ENCODE data around the gene CLSTN2.

Gene CLSTN2

GRCh38 chr3:140586311-140586710 lies 651.3 kb downstream of the CLSTN2 start:
- H3K9me3 ChIP-seq (ENCODE audit: control insufficient read depth, low read length) = no peaks in the 10 kb centered on the region
- DNase-seq = no peak
- no peaks in the 10 kb centered on the region for H3K27me3 ChIP-seq (replicated peaks; ENCODE audit: control insufficient read depth, insufficient read depth, low read length, poor library complexity, severe bottlenecking)
- H3K27ac ChIP-seq (ENCODE audit: insufficient read depth, low read length, poor library complexity, severe bottlenecking) = no peak overlapping the region
- no peak overlapping the region for H3K4me3 ChIP-seq (ENCODE audit: insufficient read depth, low read depth, low read length, poor library complexity, severe bottlenecking)
- H3K36me3 ChIP-seq (ENCODE audit: control insufficient read depth, insufficient read depth, low read length) = no peaks in the 10 kb centered on the region
- H3K4me1 ChIP-seq (ENCODE audit: control insufficient read depth, insufficient read depth, low read length, poor library complexity, severe bottlenecking) = no peaks in the 10 kb centered on the region

- no peak for DNase-seq
- H3K27me3 ChIP-seq (replicated peaks; ENCODE audit: control insufficient read depth, insufficient read depth, low read length, poor library complexity, severe bottlenecking) = no peaks in the 10 kb centered on the region
- no peak overlapping the region for H3K4me3 ChIP-seq (ENCODE audit: insufficient read depth, low read depth, low read length, poor library complexity, severe bottlenecking)
- H3K9me3 ChIP-seq (ENCODE audit: control insufficient read depth, low read length) = no peaks in the 10 kb centered on the region
- no peaks in the 10 kb centered on the region for H3K4me1 ChIP-seq (ENCODE audit: control insufficient read depth, insufficient read depth, low read length, poor library complexity, severe bottlenecking)
- no peak overlapping the region for H3K27ac ChIP-seq (ENCODE audit: insufficient read depth, low read length, poor library complexity, severe bottlenecking)
- no peaks in the 10 kb centered on the region for H3K36me3 ChIP-seq (ENCODE audit: control insufficient read depth, insufficient read depth, low read length)
Observed at GRCh38 chr3:140588558-140588957, 653.6 kb downstream of the CLSTN2 start.

DNA sequence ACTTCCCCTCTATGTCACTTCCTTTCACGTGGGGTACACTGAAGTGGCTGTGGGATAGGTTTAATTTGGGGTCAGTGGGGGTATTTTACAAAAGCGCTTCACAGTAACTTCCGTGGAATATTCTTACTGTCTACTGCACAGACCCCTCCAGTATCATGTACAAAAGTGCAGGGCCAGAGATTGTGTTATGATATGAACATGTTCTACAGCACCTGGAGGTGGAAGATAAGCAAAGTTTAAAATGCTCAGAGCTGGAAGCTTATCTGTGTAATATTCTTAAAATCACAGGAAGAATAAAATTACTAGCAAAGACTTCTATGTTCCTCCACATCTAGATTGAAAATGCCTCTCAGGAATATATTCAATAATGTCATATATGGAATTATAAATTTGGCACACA lies 658.8 kb downstream of the CLSTN2 start:
- Histone ChIP-seq H3K4me1 (ENCODE audit: control insufficient read depth, insufficient read depth, low read length, poor library complexity, severe bottlenecking) (no peaks in the 10 kb centered on the region), H3K27ac (ENCODE audit: insufficient read depth, low read length, poor library complexity, severe bottlenecking) (no peak overlapping the region), H3K36me3 (ENCODE audit: control insufficient read depth, insufficient read depth, low read length) (no peaks in the 10 kb centered on the region), H3K9me3 (ENCODE audit: control insufficient read depth, low read length) (no peaks in the 10 kb centered on the region), H3K4me3 (ENCODE audit: insufficient read depth, low read depth, low read length, poor library complexity, severe bottlenecking) (no peak overlapping the region), H3K27me3 (replicated peaks; ENCODE audit: control insufficient read depth, insufficient read depth, low read length, poor library complexity, severe bottlenecking) (no peaks in the 10 kb centered on the region)
- DNase-seq = no peak

DNA sequence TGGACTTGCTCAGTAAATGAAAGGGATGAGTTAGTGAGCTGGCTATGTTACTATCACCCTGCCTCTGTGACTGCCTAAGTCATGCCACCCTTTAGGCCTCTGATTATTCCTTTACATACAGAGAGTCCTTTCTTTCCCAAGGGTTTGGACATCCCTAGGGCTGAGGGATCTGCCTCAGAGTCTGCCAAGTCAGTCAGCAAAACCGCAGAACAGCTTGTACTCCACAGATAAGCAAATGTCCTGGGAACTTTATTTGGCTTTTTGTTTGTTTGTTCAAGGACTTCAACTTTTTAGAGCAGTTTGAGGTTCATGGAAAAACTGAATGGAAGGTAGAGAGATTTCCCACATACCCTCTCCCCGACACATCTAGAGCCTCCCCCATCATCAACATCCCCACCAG lies 660.3 kb downstream of the CLSTN2 start:
- Histone ChIP-seq H3K36me3 (ENCODE audit: control insufficient read depth, insufficient read depth, low read length) (no peaks in the 10 kb centered on the region), H3K9me3 (ENCODE audit: control insufficient read depth, low read length) (no peaks in the 10 kb centered on the region), H3K27ac (ENCODE audit: insufficient read depth, low read length, poor library complexity, severe bottlenecking) (no peak overlapping the region), H3K27me3 (replicated peaks; ENCODE audit: control insufficient read depth, insufficient read depth, low read length, poor library complexity, severe bottlenecking) (no peaks in the 10 kb centered on the region), H3K4me1 (ENCODE audit: control insufficient read depth, insufficient read depth, low read length, poor library complexity, severe bottlenecking) (no peaks in the 10 kb centered on the region), H3K4me3 (ENCODE audit: insufficient read depth, low read depth, low read length, poor library complexity, severe bottlenecking) (no peak overlapping the region)
- no peak for DNase-seq

DNA sequence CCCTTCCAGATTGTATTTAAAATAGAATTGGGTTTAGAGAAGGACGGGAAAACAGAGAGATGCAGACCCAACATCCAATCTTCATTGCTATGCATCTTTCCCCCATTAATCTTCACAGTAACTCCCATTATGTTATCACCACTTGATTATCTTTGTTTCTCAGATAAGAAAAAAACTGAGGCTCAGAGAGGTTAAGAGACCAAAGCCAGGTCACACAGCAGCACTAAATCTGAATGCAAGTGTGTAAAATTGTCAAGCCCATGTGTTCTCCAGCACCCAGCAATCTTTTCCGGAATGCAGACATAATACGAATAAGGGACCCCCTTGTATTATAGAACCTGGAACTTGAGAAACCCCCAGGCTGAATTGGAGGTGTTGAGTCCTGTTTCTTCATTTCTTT lies 662.4 kb downstream of the CLSTN2 start:
- no peaks in the 10 kb centered on the region for H3K4me1 ChIP-seq (ENCODE audit: control insufficient read depth, insufficient read depth, low read length, poor library complexity, severe bottlenecking)
- no peak overlapping the region for H3K4me3 ChIP-seq (ENCODE audit: insufficient read depth, low read depth, low read length, poor library complexity, severe bottlenecking)
- no peak overlapping the region for H3K27ac ChIP-seq (ENCODE audit: insufficient read depth, low read length, poor library complexity, severe bottlenecking)
- H3K36me3 ChIP-seq (ENCODE audit: control insufficient read depth, insufficient read depth, low read length) = no peaks in the 10 kb centered on the region
- no peaks in the 10 kb centered on the region for H3K9me3 ChIP-seq (ENCODE audit: control insufficient read depth, low read length)
- H3K27me3 ChIP-seq (replicated peaks; ENCODE audit: control insufficient read depth, insufficient read depth, low read length, poor library complexity, severe bottlenecking) = no peaks in the 10 kb centered on the region
- no peak for DNase-seq

DNA sequence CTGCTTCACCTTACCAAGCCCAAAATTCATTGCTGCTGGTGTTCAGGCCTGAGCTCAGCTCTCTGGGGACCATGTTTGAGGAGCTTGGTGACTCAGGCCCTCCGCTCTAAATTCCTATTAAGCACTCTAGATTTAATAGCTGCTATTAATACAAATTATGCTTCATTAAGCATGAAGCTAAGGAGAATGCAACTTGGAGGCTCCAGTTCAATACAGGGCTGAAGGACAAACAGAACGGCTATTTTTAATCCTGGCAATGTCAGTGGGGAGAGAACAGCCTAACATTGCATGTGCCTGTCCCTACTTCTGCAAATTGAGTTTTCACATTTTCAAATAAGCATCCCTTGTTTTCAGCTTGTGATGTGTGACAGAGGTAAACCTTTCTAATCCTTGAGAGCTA lies 662.8 kb downstream of the CLSTN2 start:
- no peak overlapping the region for H3K4me3 ChIP-seq (ENCODE audit: insufficient read depth, low read depth, low read length, poor library complexity, severe bottlenecking)

GRCh38 chr3:140599009-140599408 lies 664.0 kb downstream of the CLSTN2 start:
- no peak overlapping the region for H3K4me3 ChIP-seq (ENCODE audit: insufficient read depth, low read depth, low read length, poor library complexity, severe bottlenecking)
- no peaks in the 10 kb centered on the region for H3K4me1 ChIP-seq (ENCODE audit: control insufficient read depth, insufficient read depth, low read length, poor library complexity, severe bottlenecking)
- H3K27me3 ChIP-seq (replicated peaks; ENCODE audit: control insufficient read depth, insufficient read depth, low read length, poor library complexity, severe bottlenecking) = no peaks in the 10 kb centered on the region
- no peaks in the 10 kb centered on the region for H3K36me3 ChIP-seq (ENCODE audit: control insufficient read depth, insufficient read depth, low read length)
- H3K9me3 ChIP-seq (ENCODE audit: control insufficient read depth, low read length) = no peaks in the 10 kb centered on the region
- no peak for DNase-seq
- H3K27ac ChIP-seq (ENCODE audit: insufficient read depth, low read length, poor library complexity, severe bottlenecking) = no peak overlapping the region

More for the DNA sequence above, 662.8 kb downstream of the CLSTN2 start:
- Histone ChIP-seq H3K27me3 (replicated peaks; ENCODE audit: control insufficient read depth, insufficient read depth, low read length, poor library complexity, severe bottlenecking) (no peaks in the 10 kb centered on the region), H3K9me3 (ENCODE audit: control insufficient read depth, low read length) (no peaks in the 10 kb centered on the region), H3K4me1 (ENCODE audit: control insufficient read depth, insufficient read depth, low read length, poor library complexity, severe bottlenecking) (no peaks in the 10 kb centered on the region), H3K36me3 (ENCODE audit: control insufficient read depth, insufficient read depth, low read length) (no peaks in the 10 kb centered on the region), H3K27ac (ENCODE audit: insufficient read depth, low read length, poor library complexity, severe bottlenecking) (no peak overlapping the region)
- no peak for DNase-seq

- no peaks in the 10 kb centered on the region for H3K4me1 ChIP-seq (ENCODE audit: control insufficient read depth, insufficient read depth, low read length, poor library complexity, severe bottlenecking)
- H3K27ac ChIP-seq (ENCODE audit: insufficient read depth, low read length, poor library complexity, severe bottlenecking) = no peak overlapping the region
- DNase-seq = no peak
- H3K4me3 ChIP-seq (ENCODE audit: insufficient read depth, low read depth, low read length, poor library complexity, severe bottlenecking) = no peak overlapping the region
- no peaks in the 10 kb centered on the region for H3K36me3 ChIP-seq (ENCODE audit: control insufficient read depth, insufficient read depth, low read length)
- H3K9me3 ChIP-seq (ENCODE audit: control insufficient read depth, low read length) = no peaks in the 10 kb centered on the region
- H3K27me3 ChIP-seq (replicated peaks; ENCODE audit: control insufficient read depth, insufficient read depth, low read length, poor library complexity, severe bottlenecking) = no peaks in the 10 kb centered on the region
Observed at GRCh38 chr3:140599496-140599895, 664.5 kb downstream of the CLSTN2 start.

GRCh38 chr3:140601881-140602280 lies 666.9 kb downstream of the CLSTN2 start:
- Histone ChIP-seq H3K9me3 (ENCODE audit: control insufficient read depth, low read length) (no peaks in the 10 kb centered on the region), H3K36me3 (ENCODE audit: control insufficient read depth, insufficient read depth, low read length) (no peaks in the 10 kb centered on the region), H3K4me1 (ENCODE audit: control insufficient read depth, insufficient read depth, low read length, poor library complexity, severe bottlenecking) (no peaks in the 10 kb centered on the region), H3K27ac (ENCODE audit: insufficient read depth, low read length, poor library complexity, severe bottlenecking) (no peak overlapping the region), H3K4me3 (ENCODE audit: insufficient read depth, low read depth, low read length, poor library complexity, severe bottlenecking) (no peak overlapping the region), H3K27me3 (replicated peaks; ENCODE audit: control insufficient read depth, insufficient read depth, low read length, poor library complexity, severe bottlenecking) (no peaks in the 10 kb centered on the region)
- DNase-seq = no peak

- H3K9me3 ChIP-seq (ENCODE audit: control insufficient read depth, low read length) = no peaks in the 10 kb centered on the region
- H3K4me1 ChIP-seq (ENCODE audit: control insufficient read depth, insufficient read depth, low read length, poor library complexity, severe bottlenecking) = no peaks in the 10 kb centered on the region
- H3K27me3 ChIP-seq (replicated peaks; ENCODE audit: control insufficient read depth, insufficient read depth, low read length, poor library complexity, severe bottlenecking) = no peaks in the 10 kb centered on the region
- H3K4me3 ChIP-seq (ENCODE audit: insufficient read depth, low read depth, low read length, poor library complexity, severe bottlenecking) = no peak overlapping the region
- no peak for DNase-seq
- no peak overlapping the region for H3K27ac ChIP-seq (ENCODE audit: insufficient read depth, low read length, poor library complexity, severe bottlenecking)
- H3K36me3 ChIP-seq (ENCODE audit: control insufficient read depth, insufficient read depth, low read length) = no peaks in the 10 kb centered on the region
Observed at GRCh38 chr3:140602781-140603180, 667.8 kb downstream of the CLSTN2 start.

- DNase-seq = no peak
- H3K36me3 ChIP-seq (ENCODE audit: control insufficient read depth, insufficient read depth, low read length) = no peaks in the 10 kb centered on the region
- no peaks in the 10 kb centered on the region for H3K27me3 ChIP-seq (replicated peaks; ENCODE audit: control insufficient read depth, insufficient read depth, low read length, poor library complexity, severe bottlenecking)
- H3K9me3 ChIP-seq (ENCODE audit: control insufficient read depth, low read length) = no peaks in the 10 kb centered on the region
- no peak overlapping the region for H3K27ac ChIP-seq (ENCODE audit: insufficient read depth, low read length, poor library complexity, severe bottlenecking)
- H3K4me3 ChIP-seq (ENCODE audit: insufficient read depth, low read depth, low read length, poor library complexity, severe bottlenecking) = no peak overlapping the region
- no peaks in the 10 kb centered on the region for H3K4me1 ChIP-seq (ENCODE audit: control insufficient read depth, insufficient read depth, low read length, poor library complexity, severe bottlenecking)
Observed at GRCh38 chr3:140603766-140604165, 668.8 kb downstream of the CLSTN2 start.
